ENCODE results near the gene RNF166.

RNF166 gene

DNA sequence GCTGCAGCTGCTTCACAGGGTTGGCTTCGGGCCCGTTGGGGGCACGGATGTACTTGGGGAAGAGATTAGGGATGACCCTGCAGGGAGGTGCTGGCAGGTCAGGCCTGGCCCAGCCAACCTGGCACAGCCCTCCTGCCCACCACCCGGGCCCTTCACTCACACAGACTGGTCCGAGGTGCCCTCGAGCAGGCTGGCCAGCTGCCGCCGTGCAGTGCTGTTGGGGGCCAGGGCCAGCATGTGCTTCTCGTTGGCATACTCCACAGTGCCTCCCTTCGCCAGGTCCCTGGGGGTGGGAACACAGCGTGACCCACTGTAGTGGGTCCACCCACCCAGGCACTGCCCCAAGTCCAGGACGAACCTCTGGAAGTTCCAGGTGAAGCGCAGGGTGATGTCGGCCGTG lies 10.0 kb upstream of the RNF166 start:
- no peak for DNase-seq (ENCODE audit: extremely low read depth, low read depth)
- TF ChIP-seq, protein P1, sequence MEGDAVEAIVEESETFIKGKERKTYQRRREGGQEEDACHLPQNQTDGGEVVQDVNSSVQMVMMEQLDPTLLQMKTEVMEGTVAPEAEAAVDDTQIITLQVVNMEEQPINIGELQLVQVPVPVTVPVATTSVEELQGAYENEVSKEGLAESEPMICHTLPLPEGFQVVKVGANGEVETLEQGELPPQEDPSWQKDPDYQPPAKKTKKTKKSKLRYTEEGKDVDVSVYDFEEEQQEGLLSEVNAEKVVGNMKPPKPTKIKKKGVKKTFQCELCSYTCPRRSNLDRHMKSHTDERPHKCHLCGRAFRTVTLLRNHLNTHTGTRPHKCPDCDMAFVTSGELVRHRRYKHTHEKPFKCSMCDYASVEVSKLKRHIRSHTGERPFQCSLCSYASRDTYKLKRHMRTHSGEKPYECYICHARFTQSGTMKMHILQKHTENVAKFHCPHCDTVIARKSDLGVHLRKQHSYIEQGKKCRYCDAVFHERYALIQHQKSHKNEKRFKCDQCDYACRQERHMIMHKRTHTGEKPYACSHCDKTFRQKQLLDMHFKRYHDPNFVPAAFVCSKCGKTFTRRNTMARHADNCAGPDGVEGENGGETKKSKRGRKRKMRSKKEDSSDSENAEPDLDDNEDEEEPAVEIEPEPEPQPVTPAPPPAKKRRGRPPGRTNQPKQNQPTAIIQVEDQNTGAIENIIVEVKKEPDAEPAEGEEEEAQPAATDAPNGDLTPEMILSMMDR (IDR thresholded peaks at IDR 0.05; ENCODE audit: low read depth, low read length), result no peak

DNA sequence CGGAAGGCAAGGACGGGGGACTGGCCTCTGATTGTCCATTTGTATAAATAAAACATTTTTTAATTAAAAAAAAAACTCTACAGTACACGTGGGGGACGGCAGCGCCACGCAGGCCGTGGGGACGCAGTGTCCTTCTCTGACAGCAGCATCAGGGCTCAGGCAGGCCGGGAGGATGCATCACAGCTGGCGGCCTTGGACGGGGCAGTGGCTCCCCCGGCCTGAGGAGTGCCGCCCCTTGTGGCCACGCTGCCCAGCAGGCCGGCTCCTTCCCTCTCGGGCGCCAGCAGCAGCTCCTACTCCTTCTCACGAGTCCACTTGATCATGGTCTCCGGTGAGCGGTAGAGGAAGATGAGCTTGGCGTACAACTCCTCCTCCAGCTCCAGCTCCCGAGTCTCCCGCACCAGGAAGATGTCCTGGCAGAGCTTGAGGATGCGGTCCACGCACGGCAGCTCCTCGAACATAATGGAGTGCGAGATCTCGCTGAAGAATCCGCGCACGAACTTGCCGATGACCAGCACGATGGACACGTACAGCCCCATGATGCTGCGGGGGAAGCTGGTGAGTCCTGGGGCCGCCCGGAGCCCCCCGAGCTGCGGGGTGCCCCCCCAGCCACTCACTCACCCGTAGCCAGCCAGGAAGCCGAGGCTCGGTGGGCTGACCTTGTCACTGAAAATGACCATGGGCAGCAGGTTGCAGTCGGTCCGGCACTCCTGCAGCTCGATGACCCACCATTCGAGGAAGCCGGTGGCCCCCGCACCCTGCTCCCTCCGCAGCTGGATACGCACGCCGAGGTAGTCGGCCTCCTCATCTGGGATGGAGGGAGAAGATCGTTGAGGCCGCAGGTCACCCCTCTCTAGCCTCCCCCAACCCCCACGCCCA lies 9.3 kb upstream of the RNF166 start:
- DNase-seq (ENCODE audit: extremely low read depth, low read depth), result no peak
- TF ChIP-seq, protein P1 (IDR thresholded peaks at IDR 0.05; ENCODE audit: low read depth, low read length), result no peak

DNA sequence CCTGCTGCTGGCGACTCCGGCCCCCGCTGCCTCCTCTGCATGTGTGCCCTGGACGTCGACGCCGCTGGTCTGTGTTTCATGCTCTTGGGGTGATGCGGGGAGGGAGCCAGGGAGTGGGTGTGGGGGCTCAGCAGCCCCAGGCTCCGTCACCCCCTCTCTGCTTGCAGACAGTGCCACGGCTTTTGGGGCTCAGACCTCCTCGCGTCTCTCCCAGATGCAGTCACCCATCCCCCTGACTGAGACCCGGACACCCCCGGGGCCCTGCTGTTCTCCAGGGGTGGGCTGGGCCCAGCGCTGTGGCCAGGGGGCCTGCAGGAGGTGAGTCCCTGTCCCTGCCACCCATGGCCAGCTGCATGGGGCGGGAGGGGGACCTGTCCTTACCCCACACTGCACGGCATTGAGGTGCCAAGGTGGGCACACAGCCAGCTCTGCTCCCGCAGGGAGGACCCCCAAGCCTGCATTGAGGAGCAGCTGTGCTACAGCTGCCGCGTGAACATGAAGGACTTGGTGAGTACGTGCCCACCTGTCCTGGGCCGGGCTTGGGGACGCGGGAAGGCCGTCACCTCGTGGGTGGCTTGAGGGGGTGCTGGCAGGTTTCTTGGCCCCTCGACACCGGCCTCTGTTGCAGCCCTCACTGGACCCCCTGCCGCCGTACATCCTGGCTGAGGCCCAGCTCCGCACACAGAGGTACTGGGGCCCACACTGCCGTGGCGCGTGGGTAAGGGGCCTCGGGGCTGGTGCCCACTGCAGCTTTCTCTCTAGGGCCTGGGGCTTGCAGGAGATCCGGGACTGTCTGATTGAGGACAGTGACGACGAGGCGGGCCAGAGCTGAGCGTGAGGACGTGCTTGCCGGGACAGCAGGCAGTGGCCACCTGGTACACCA lies 8.5 kb upstream of the RNF166 start:
- TF ChIP-seq, protein P1 (IDR thresholded peaks at IDR 0.05; ENCODE audit: low read depth, low read length), result no peak
- DNase-seq (ENCODE audit: extremely low read depth, low read depth), result no peak

DNA sequence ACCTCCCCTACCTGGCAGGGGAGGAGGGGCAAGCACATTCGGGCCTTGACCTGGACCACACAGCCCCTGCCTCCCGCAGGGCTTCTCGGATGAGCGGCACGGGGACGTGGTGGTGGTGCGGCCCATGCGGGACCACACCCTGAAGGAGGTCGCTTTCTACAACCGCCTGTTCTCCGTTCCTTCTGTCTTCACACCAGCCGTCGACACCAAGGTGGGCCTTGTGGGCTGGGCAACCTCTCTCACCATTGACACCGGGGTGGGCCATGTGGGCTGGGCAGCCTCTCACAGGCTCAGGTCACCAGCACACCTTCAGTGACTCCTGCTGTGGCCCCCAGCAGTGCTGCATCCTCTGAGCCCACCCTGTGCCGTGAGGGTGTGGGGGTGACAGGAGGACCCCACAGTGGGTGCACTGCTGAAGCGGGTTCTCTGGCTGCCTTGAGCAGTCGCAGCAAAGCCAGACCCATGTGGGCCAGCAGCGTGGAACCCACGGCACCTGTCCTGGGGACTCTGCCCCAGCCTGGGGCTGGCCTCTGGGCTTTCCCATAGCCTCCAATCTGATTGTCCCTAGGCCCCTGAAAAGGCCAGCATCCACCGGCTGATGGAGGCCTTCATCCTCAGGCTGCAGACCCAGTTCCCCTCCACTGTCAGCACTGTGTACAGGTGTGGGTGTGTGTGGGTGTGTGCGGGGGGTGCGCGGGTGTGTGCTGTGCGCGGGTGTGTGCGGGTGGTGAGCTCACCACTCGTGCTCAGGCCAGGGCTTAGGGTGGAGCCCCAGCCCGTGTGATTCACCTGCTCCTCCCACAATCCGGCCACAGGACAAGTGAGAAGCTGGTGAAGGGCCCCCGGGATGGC lies 7.6 kb upstream of the RNF166 start:
- TF ChIP-seq, protein P1 (IDR thresholded peaks at IDR 0.05; ENCODE audit: low read depth, low read length), result no peak
- DNase-seq (ENCODE audit: extremely low read depth, low read depth), result no peak

DNA sequence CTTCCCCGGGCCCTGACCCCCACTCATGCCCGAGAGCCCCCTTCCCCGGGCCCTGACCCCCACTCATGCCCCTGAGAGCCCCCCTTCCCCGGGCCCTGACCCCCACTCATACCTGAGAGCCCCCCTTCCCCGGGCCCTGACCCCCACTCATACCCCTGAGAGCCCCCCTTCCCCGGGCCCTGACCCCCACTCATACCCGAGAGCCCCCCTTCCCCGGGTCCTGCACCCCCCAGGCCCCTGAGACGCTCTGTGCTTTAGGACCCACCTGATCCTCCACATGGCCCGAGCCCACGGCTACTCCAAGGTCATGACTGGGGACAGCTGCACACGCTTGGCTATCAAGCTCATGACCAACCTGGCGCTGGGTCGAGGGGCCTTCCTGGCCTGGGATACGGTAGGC lies 6.8 kb upstream of the RNF166 start:
- no peak for DNase-seq (ENCODE audit: extremely low read depth, low read depth)
- TF ChIP-seq, protein P1 (IDR thresholded peaks at IDR 0.05; ENCODE audit: low read depth, low read length), result no peak

DNA sequence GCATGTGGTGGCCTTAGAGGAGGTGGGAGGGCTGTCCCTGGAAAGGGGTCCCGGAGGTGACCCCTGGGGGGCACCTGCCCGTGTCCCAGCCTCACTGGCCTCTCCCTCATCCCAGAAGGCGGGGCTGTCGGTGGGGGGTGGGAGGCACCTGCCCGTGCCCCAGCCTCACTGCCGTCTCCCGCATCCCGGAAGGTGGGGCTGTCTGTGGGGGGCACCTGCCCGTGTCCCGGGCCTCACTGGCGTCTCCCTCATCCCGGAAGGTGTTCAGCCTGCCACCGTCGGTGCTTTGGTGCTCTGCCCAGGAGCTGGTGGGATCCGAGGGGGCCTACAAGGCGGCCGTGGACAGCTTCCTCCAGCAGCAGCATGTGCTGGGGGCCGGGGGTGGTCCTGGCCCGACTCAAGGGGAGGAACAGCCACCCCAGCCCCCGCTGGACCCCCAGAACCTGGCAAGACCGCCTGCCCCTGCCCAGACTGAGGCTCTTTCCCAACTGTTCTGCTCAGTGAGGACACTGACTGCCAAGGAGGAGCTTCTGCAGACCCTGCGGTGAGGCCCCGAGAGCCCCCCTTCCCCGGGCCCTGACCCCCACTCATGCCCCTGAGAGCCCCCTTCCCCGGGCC lies 6.3 kb upstream of the RNF166 start:
- TF ChIP-seq, protein P1 (IDR thresholded peaks at IDR 0.05; ENCODE audit: low read depth, low read length), result no peak
- no peak for DNase-seq (ENCODE audit: extremely low read depth, low read depth)
